Upper lobe of left lung (tissue), 4 donors: ENCODE data around the gene AJAP1.

Experiments
- CTCF ChIP-seq, 6 experiments: fragments of 450-650 bp in 4 of 6; fragments of 200-600 bp in 2 of 6; sonication (generic) in 2 of 6; IDR thresholded peaks; one replicate each; pipeline ENCODE4 v1.5.1; 2016 to 2019; ENCODE audit warnings: antibody characterized with exemption in 6 of 6
- EP300 ChIP-seq, 4 donors: sonication (generic); formaldehyde crosslinking; IDR thresholded peaks; one replicate each; pipeline ENCODE4 v1.5.1; 2017; ENCODE audit warnings: antibody characterized with exemption in 4 of 4, control low read depth in 2 of 4

- TF ChIP-seq EP300 (IDR thresholded peaks at IDR 0.05) (no peak), CTCF (IDR thresholded peaks at IDR 0.05) (no peak)
Measured at GRCh38 chr1:4803335-4803734, 148.9 kb downstream of the AJAP1 start.
